Measurements from ENCODE around the gene RAP1GAP. TPM values are rescaled to one million over a fixed set of nuclear protein-coding genes. Genes with fewer than 3 reads are reported as not detected.
A peak's percentile ranks its signal among the peaks of the same experiment; 100 is the strongest.

Gene RAP1GAP
- total and polyA plus RNA-seq, 2 of the 13 experiments (the other 11 are each of a cell fraction or from before 2014, with no cell fraction given), result 11.9 to 37.5 TPM

GRCh38 chr1:21623410-21623961, 45.7 kb downstream of the RAP1GAP start (continued):
- peak; percentile 51; the same call in 1 of the 2 replicates for TF ChIP-seq REPIN1 (CRISPR knock-in tag; IDR thresholded peaks at IDR 0.05; ENCODE audit: borderline replicate concordance, low read depth)
- no peak for TF ChIP-seq EED (CRISPR knock-in tag; IDR thresholded peaks at IDR 0.05)
- TF ChIP-seq CREBL2 (CRISPR knock-in tag; IDR thresholded peaks at IDR 0.05; ENCODE audit: borderline replicate concordance), result no peak
- no peak for TF ChIP-seq FOXK2 (IDR thresholded peaks at IDR 0.05)
- TF ChIP-seq CEBPZ (IDR thresholded peaks at IDR 0.05; ENCODE audit: low read length), result no peak
- TF ChIP-seq CSRNP1 (CRISPR knock-in tag; IDR thresholded peaks at IDR 0.05), result 0 out of 2 replicates have a peak, but pooled peaks have one; percentile 24
- no peak for TF ChIP-seq ZNF777 (CRISPR knock-in tag; IDR thresholded peaks at IDR 0.05)
- peak; percentile 81 for TF ChIP-seq TEAD3 (CRISPR knock-in tag; optimal IDR thresholded peaks at IDR 0.05; ENCODE audit: borderline replicate concordance)
- TF ChIP-seq TBX3 (IDR thresholded peaks at IDR 0.05; ENCODE audit: borderline replicate concordance), result peak; percentile 70; the same call in 1 of the 2 replicates
- no peak for TF ChIP-seq ZFYVE20 (CRISPR knock-in tag; IDR thresholded peaks at IDR 0.05; ENCODE audit: borderline replicate concordance, low read depth)

All from HepG2 (cell line).